ENCODE data around the gene NAB1.

GRCh38 chr2:190607657-190608357 is 41.1 kb upstream of the NAB1 start:
- TF ChIP-seq CTCF (IDR thresholded peaks at IDR 0.05) (no peak), POLR2A (IDR thresholded peaks at IDR 0.05) (no peak)

Data from right lobe of liver (tissue), 4 donors.